NCI-H526 treated with DMSO at 0.1 percent for 48 hours (cell line): ENCODE data around the gene OR51S1.
"Not testable (repeated sequence)": the region's sequence is repeated elsewhere in the genome, so short reads cannot be mapped to it uniquely, and the experiment has no call there.

Experiments used
- DNase-seq: peaks from one replicate; lab custom pipeline; 2025; lab: John Stamatoyannopoulos, UW

The OR51S1 gene, protein sequence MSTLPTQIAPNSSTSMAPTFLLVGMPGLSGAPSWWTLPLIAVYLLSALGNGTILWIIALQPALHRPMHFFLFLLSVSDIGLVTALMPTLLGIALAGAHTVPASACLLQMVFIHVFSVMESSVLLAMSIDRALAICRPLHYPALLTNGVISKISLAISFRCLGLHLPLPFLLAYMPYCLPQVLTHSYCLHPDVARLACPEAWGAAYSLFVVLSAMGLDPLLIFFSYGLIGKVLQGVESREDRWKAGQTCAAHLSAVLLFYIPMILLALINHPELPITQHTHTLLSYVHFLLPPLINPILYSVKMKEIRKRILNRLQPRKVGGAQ

DNA sequence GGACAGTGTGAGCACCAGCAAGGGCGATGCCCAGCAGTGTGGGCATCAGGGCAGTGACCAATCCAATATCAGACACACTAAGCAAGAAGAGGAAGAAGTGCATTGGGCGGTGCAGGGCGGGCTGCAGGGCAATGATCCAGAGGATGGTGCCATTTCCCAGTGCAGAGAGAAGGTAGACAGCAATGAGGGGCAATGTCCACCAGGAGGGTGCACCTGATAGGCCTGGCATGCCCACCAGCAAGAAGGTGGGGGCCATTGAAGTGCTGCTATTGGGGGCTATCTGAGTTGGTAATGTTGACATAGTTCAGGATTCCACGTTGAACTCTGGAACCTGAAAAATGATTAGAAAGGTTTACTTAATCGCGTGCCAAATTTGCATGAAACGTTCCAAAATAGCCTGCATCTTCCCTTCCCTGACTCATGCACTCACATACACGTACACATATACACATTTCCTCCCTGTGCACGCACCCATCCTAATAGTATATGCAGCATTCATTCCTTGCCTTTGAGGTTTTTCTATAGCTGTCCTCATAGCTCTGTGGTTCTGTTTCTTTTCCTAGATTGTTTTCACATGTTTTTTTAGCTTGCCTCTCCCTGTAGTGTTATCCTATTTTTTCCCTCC, at the start of gene OR51S1:
Gene OR51S1, minus strand, starts transcription at position 301 of the 625 bp plus-strand sequence. Its CDS starts 0 bp downstream, at position 301.
- DNase-seq: no peak

DNA sequence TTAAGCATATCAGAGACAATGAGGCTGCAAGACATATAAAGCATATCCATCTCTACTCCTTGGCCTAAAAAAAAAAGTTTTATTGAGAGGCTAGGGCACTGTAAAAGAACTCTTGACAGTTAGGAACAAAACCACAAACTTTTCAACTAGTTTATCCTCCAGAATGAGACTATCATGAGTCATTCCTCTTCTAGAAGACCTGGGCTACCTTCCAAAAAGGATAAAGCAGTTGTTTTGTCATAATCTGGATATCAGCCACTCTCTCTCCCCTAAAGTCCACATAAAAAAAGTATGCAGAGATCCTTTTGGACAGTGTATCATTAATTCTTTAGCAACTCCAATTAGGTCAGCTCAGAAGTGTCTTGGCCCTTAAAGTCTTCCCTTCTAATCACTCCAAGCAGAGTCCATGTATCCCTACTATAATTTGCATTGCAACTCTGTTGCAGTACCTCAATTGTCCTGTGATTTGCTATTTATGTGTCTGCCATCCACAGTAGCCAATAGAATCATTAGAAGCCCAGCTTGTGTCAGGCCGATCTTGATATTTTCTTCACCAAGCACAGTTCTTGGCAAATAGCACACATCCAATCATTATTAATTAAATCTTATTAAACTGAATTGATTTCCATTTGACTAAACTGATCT, 43.1 kb upstream of the OR51S1 start:
- no peak for DNase-seq

DNA sequence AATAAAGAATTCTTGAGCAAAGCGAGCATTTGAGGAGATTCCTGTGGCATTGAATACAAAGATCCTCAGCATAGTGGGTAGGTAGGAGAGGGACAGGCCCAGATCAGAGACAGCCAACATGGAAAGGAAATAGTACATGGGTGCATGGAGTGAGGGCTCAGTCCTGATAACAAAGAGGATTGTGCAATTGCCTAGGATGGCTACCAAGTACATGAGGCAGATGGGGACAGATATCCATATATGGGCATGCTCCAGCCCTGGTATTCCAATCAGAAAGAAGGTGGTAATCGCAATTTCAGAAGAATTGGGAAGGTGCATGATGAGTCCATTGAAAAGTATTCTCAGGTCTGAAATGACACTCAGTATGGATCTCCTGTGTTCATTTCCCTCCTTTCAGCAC, 41.3 kb upstream of the OR51S1 start:
- no peak for DNase-seq

DNA sequence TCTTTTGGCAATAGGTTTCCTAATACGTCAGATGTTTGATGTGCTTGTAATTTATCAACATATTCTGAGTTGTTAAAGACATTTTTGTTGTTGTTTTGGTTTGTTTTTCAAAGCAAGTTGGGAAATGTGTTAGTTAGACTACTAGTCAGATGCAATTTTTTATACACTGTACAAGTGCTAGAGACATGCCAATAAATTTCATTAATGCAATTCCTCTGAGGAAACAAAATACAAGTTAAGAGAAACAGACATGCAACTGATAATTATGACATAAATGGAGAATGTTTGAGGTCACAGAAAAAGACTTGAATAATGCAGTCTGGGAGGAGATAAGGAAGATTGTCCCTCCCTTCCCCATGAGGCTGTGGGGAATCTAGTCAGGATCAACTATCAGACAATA, 38.6 kb upstream of the OR51S1 start:
- DNase-seq: no peak

DNA sequence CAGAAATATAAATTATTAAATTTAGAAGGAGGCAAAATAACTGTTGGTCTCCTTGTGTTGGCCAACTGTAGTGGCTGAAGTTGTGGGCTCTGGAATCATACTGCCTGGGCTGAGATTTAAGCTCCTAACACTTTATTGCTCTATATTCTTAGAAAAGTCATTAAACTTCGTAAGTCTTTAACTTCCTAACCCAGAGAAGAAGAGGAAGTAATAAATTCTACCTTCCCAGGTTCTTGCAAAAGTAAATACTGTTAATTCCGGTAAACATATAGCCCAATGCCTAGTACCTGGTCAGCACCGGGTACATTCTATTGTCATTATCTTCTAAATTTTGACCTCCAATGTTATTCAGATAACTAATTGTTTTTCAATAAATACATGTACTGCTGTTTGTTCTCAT, 37.2 kb upstream of the OR51S1 start:
- DNase-seq: no peak

DNA sequence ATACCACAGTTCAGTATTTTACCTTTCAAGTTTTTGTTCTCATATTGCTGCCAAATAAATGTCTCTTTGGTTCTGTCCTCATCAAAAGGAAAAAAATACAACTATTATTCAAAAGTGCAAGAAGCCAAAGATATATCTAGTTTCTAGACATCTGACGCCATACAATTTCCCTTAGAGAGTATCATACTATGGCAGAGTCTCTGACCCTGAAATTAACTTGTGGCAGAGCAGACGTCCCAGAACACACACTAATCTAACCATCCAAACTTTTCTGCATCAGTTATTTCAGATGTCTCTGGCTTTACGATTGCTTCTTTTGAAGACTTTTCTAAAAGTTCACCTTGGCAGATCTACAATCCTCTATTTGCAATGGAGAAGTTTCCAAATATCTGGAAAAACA, 35.4 kb upstream of the OR51S1 start:
- no peak for DNase-seq

DNA sequence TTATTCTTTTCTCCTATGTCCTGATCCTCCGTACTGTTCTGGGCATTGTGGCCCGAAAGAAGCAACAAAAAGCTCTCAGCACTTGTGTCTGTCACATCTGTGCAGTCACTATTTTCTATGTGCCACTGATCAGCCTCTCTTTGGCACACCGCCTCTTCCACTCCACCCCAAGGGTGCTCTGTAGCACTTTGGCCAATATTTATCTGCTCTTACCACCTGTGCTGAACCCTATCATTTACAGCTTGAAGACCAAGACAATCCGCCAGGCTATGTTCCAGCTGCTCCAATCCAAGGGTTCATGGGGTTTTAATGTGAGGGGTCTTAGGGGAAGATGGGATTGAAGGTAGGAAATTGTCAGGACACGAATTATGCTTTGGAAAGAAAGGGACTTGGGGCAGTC, 33.5 kb upstream of the OR51S1 start:
- DNase-seq: no peak

DNA sequence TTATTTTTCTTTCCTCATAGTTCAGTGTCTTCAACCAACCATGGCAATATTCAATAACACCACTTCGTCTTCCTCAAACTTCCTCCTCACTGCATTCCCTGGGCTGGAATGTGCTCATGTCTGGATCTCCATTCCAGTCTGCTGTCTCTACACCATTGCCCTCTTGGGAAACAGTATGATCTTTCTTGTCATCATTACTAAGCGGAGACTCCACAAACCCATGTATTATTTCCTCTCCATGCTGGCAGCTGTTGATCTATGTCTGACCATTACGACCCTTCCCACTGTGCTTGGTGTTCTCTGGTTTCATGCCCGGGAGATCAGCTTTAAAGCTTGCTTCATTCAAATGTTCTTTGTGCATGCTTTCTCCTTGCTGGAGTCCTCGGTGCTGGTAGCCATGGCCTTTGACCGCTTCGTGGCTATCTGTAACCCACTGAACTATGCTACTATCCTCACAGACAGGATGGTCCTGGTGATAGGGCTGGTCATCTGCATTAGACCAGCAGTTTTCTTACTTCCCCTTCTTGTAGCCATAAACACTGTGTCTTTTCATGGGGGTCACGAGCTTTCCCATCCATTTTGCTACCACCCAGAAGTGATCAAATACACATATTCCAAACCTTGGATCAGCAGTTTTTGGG, 33.0 kb upstream of the OR51S1 start, which contains the start of gene OR51T1:
Gene OR51T1, plus strand, starts transcription at position 41 of the 641 bp plus-strand sequence. Its CDS starts 0 bp downstream, at position 41.
- DNase-seq: no peak

DNA sequence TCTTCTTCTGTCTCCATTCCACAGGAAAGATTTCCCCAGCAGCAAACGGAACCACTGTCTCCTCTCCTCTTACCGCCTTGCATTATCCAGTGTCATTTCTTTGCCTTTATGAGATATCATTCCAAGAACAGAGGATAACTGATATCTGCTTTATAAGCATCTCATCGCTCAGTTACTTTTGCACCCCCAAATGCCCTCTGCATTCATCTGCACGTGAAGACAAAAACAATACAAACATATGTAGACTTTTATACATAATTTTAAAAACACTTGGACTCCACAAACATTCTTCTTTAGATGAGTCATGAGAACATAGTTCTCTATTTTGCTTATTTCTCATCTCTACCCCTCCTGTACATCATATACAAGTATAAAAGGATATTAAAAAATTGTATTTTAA, 32.2 kb upstream of the OR51S1 start:
- no peak for DNase-seq

DNA sequence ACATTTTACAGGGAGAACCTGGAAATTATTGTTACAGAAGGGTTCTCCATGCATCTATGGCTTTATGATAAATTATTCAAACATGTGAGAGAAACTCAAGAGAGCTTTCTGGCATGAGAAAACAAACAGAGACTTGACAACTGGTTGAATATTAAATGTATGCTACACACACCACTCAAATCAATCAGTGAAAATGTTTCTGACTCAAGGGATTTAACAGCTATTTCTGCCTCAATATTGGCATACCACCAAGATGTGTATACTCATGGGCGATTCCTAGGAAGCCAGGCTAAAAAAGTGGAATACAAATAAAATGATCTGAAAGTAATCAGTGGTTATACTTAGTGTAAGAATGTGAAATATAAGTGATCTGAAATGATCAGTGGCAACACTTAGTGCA, 16.8 kb upstream of the OR51S1 start:
- no peak for DNase-seq

DNA sequence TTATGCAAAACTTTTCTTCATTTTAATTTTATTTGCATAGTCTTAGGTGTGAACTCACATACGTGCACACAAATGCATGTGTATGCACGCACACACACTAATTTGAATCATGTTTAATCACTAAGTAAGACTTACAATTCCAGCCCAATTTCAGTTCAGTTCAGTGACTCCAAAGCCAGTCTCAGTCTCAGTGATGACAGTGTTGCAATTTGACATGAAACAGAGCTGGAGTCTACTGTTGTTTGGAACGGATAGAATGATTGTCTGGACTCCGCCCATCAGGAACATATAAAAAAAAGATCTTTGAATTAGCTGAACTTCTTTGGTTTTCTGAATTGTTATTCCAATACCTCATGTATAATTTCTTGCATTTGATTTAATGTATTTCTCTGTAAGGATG, 14.9 kb upstream of the OR51S1 start:
- DNase-seq: no peak

DNA sequence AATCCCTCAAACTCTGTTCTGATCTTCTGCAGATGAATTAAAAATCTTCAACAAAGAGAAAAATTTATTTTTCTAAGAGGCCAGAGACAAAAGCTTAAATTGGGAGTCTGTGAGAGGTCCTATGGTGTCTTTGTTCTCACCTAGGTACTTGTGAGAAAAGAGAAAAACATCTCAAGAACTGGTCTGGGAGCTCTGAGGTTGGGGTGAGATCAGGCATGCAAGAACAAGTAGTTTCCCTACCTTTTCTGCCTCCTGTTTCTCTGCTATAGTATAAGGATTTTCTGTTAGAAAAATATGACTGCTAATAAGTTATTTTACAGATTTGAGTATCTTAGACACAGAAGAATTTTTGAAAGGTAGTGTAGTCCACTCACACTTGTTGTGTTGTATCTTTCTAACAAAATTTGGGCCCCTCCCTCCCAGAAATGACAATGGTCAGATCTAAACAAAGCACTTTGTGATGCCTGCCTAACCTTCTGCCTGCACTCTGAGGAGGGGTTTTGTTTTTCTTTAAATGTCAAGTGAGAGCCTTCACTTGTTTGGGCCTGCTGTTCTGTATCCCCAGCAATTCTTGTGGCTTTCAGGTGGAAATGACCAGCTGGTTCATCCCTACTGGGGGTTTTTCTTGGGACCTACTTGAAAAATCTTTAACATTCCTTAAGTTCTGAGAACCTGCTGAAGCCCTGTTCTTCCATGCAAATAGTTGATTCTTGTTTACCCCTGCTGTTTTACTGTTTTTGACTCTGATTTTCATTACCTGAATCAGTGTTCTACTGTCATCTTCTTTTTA, 13.6 kb upstream of the OR51S1 start:
- no peak for DNase-seq

DNA sequence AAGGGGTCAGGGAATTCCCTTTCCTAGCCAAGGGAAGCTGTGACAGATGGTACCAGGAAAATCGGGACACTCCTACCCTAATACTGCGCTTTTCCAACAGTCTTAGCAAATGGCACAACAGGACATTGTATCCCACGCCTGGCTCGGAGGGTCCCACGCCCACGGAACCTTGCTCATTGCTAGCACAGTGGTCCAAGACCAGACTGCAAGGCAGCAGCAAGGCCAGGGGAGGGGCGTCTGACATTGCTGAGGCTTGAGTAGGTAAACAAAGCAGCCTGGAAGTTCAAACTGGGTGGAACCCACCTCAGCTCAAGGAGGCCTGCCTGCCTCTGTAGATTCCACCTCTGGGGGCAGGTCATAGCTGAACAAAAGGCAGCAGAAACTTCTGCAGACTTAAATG, 5.3 kb upstream of the OR51S1 start:
- not testable (repeated sequence) for DNase-seq

DNA sequence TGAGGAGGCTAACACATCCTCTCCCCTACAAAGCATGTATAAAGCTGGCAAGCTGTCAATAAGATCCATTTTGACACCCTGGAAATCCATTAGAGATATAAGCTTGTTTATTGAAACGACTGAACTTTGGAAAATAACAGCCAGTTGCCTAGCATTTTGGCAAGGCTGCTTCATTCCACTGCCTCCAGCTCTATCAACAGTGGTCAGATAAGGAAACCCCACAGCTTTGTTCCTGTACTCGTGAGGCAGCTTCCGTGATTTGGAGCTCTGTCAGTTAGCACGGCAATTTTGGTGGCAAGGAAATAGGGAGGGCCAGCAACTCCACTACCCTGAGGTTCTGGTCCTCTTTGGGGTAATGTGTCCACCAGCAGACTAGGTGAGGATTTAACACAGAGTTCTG, 2.0 kb upstream of the OR51S1 start:
- DNase-seq: no peak

DNA sequence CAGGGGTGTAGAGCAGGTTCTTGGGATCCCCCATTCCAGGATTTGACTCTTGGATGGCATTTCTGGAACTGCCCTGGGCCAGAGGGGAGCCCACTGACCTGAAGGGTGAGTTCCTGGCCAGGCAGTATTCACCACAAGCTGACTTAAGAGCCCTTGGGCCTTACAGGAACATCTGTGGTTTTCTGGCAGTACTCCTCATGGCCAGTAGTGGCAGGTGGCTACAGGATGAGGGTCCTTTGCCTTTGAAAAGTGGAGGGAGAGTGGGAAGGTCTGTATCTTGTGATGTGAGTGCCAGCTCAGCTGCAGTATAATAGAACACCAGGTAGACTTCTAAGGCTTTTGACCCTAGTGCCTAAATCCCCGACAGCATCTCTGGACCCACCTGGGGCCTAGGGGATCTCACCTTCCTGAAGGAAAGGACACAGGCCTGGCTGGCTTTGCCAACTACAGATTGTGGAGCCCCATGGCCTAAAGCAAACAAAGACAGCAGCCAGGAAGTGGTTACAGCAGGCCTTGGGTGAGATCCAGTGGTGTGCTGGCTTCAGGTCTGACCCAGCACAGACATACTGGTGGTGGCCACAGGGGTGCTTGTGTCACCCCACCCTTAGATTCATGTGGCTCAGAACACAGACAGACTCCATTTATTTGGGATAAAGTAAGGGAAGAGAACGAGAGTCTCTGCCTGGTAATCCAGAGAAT, 9.0 kb downstream of the OR51S1 start:
- DNase-seq: no peak

DNA sequence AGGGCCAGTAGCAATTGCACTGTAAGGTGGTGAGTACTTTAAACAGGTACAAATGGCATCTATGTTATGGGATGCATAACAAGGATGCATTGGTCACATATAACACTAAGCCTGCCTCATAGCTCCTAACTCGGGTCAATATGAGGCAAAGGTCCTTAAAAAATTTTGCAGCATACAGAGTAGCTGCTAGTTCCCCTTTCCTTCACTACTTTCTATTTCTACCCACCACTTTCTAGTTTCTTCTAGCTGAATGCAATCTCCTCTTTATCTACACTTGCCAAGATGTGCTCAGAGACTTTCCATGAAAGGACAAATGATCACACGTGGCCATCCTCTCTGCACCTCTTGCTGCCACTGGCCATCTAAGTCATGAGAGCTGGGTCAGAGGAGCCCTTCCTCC, 18.1 kb downstream of the OR51S1 start:
- no peak for DNase-seq

DNA sequence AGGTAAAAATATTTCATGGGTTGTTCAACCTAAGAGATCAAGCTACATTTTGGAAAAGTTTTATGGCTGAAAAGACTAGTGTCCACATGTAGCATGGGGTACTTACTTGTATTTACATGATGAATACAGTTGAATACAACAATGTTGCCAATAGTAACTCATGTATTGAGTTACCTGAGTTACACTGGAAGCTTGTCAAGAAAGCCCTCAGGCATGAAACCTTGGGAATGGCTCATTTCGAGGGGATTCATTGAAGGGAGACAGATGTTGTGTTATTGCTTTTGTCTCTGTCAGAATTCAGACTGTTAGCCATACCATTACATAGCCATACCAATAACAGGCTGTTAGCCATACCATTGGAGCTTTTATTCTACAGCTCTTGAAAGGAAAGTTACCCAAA, 18.7 kb downstream of the OR51S1 start:
- no peak for DNase-seq

DNA sequence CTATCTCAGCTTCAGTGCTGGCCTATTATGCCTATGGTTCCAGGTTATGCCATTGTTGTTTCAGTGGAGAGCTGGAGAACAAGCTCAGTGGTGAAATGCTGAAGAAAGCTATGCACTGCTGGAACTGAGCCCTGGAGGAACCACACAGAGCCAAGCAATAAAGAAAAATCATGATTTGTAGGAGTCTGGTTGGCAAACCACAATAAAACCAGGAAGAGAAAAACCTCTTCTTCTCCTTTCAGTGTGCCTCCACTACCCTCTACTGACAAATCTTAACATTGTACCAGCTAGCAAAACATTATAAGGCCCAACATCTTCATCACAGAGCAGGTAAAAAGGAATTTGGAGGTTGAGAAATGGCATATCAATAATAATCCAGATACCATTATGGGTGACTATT, 22.6 kb downstream of the OR51S1 start:
- peak; percentile 29 for DNase-seq

DNA sequence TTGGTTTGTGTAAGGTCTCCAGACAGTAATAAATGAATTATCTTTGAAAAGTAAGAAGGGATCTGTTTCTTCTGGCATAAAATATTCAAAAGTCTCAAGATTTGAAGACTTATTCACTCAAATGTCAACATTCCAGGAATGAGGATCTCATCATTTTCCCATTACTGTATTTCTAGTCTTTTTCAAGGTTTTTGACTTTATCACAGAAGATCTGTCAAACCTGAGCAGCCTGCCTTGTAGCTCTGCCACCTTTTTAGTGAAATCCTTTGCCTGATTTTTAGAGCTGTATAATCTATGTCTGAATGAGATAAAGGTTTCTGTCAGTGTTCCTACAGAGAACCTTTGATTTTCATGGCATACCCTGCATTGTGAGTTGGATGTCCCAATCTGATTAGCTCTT, 23.9 kb downstream of the OR51S1 start:
- DNase-seq: no peak

DNA sequence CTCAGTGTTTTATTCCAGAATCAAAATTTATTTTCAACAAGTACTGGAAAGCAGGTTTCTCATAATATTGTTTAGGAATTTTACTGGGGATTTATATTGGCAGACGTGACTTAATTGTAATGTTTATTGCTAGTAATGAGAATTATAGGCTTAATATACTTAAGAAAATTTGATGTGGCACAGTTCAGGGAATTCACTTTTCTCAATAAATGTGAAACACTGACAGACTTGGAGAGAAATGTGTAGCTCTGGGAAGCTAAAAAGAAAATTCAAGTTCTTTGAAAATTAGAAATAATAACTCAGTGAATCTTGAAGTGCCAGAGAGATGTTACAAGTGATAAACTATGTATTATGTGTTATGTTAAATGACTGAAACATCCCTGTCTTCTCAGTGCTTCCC, 28.0 kb downstream of the OR51S1 start, which contains the start of gene OR51F2:
Gene OR51F2, plus strand, starts transcription at position 301 of the 400 bp plus-strand sequence. CDS start 101 bp downstream, outside the sequence.
- DNase-seq: no peak

DNA sequence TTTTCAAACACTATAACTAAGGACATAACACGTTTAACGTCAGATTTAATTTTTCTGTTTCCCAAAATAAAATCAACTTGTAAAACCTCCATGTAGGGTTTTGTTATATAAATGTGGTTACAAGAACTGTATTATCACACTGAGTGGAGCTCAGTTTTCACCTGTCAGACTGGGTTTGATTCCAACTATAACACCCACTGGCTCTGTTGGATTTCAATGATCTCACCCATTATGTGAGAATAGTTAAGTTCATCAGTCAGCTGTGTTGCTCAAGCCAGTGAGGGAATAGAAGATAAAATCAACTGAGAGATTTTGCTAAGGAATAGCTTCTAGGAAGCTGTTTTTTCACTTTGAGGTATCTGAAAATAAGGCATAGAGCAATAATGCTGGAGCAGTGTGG, 39.8 kb downstream of the OR51S1 start:
- DNase-seq: no peak
